ENCODE measurements around the gene CPED1. TPM values are rescaled to one million over a fixed set of nuclear protein-coding genes. Genes with fewer than 3 reads are reported as not detected.

The CPED1 gene
- total RNA-seq, 1 donor from 2014 or later: 3.9 TPM

- no peak for TF ChIP-seq CTCF (IDR thresholded peaks at IDR 0.05)
- Mint-ChIP-seq H3K4me3 (ENCODE audit: unreplicated experiment) (no peak overlapping the region), H3K9me3 (ENCODE audit: unreplicated experiment) (no peaks in the 10 kb centered on the region), H3K36me3 (ENCODE audit: unreplicated experiment) (peaks cover 15% of the 10 kb centered on the region), H3K4me1 (ENCODE audit: unreplicated experiment) (peaks cover 32% of the 10 kb centered on the region), H3K27ac (ENCODE audit: unreplicated experiment) (peak overlapping the region; percentile 20), H3K27me3 (ENCODE audit: unreplicated experiment) (no peaks in the 10 kb centered on the region)
- DNase-seq (ENCODE audit: extremely low spot score, unreplicated experiment): no peak
Observed at GRCh38 chr7:121343302-121343701, 354.8 kb downstream of the CPED1 start.

- no peak for TF ChIP-seq CTCF (IDR thresholded peaks at IDR 0.05)
- H3K27me3 Mint-ChIP-seq (ENCODE audit: unreplicated experiment): no peaks in the 10 kb centered on the region
- no peaks in the 10 kb centered on the region for H3K9me3 Mint-ChIP-seq (ENCODE audit: unreplicated experiment)
- no peak for DNase-seq (ENCODE audit: extremely low spot score, unreplicated experiment)
- H3K4me3 Mint-ChIP-seq (ENCODE audit: unreplicated experiment): no peak overlapping the region
- peaks cover 15% of the 10 kb centered on the region for H3K36me3 Mint-ChIP-seq (ENCODE audit: unreplicated experiment)
- H3K27ac Mint-ChIP-seq (ENCODE audit: unreplicated experiment): peak overlapping the region; percentile 20
- H3K4me1 Mint-ChIP-seq (ENCODE audit: unreplicated experiment): peaks cover 32% of the 10 kb centered on the region
Observed at GRCh38 chr7:121344093-121344492, 355.6 kb downstream of the CPED1 start.

- Mint-ChIP-seq H3K36me3 (ENCODE audit: unreplicated experiment) (peaks cover 15% of the 10 kb centered on the region), H3K9me3 (ENCODE audit: unreplicated experiment) (no peaks in the 10 kb centered on the region), H3K4me3 (ENCODE audit: unreplicated experiment) (no peak overlapping the region), H3K4me1 (ENCODE audit: unreplicated experiment) (peaks cover 32% of the 10 kb centered on the region), H3K27me3 (ENCODE audit: unreplicated experiment) (no peaks in the 10 kb centered on the region), H3K27ac (ENCODE audit: unreplicated experiment) (peak overlapping the region; percentile 20)
- no peak for DNase-seq (ENCODE audit: extremely low spot score, unreplicated experiment)
- TF ChIP-seq CTCF (IDR thresholded peaks at IDR 0.05): no peak
Observed at GRCh38 chr7:121344497-121344896, 356.0 kb downstream of the CPED1 start.

Other genes with a start within 250 kb of the CPED1 start
- gene TSPAN12, start 130.6 kb upstream of the CPED1 start, total RNA-seq: 13.2 and 14.0 TPM in 2 replicates
- gene ING3, start 37.9 kb upstream of the CPED1 start, total RNA-seq: 20.2 and 20.7 TPM in 2 replicates

Data from osteocyte (in vitro differentiated cells).